Jurkat, Clone E6-1 (cell line): ENCODE measurements around the gene CAND2.
"Not testable (repeated sequence)": the region's sequence is repeated elsewhere in the genome, so short reads cannot be mapped to it uniquely, and the experiment has no call there.

Experiments used
- DNase-seq: peaks from one replicate; pipeline ENCODE4 v3.0.0-alpha.2; 2011; ENCODE audit warnings: low read depth, low spot score
- H3K4me3 ChIP-seq: 2 replicates; pipeline ENCODE4 v1.5.1; 2011; ENCODE audit warnings: mild to moderate bottlenecking, low read length, control low read depth, moderate library complexity

The CAND2 gene

DNA sequence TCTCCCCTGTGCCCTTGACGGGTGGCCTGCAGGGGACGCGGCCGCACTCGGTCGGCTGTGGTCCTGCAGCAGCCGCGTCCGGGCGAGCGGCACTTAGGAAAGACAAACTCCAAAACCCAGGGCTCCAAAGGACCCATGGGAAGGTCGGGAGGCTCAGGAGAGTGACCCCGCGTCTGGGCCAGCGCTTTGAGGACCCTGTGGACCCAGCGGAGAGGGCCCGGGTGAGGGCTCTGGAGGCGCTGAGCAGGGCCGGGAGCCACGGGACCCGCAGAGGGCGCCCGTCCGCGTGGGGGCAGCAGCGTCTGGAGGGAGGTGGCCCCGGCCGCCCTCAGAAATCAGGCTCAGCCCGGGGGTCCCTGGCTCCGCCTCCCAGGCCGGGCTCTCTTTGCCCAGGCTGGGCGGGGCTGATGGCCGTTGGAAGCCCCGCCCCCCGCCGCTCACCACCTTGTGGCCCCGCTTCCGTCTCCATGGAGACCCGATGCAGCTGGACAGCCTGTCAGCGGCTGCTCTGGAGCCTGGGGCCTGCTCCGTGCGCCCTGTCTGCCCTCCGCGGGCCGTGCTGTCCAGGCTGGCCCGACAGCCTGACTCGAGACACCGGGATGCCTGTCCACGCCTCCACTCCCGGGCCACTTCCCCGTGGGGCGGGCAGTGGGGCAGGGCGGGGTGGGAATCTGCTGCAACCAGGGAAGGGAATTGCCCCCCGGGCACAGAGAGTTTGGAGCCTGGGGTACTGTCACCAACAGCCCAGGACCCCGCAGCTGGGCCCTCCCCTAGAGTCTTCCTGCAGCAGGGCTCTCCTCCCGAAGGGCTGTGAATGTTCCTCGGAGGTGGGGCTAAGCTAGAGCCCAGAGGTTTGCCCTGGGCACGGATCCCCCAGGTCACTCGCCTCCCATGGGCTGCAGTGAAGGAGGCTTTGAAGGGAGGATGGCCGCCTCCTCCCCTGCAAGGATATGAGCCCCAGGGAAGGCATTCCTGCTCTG, 79.7 kb downstream of the CAND2 start:
- no peak for DNase-seq
- H3K4me3 ChIP-seq, result no peak overlapping the region

DNA sequence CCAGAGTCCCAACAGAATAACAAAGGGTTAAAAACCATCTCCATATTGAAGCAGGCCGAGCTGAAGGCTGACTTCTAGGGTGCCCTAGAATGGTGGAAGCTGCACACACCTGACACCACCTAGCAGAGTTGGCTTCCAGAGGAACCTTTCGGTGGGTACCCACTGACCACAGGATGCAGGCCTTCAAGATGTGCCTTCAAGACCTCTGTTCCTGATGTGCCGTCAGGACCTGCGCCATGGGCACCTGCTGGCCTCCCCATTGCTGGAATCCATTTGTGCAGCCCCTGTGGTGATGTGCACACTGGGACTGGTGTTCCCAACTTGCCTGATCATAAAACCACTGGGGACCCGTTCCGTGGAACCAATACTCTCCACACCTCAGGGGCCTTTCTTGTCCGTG, 80.6 kb downstream of the CAND2 start:
- DNase-seq, result no peak

DNA sequence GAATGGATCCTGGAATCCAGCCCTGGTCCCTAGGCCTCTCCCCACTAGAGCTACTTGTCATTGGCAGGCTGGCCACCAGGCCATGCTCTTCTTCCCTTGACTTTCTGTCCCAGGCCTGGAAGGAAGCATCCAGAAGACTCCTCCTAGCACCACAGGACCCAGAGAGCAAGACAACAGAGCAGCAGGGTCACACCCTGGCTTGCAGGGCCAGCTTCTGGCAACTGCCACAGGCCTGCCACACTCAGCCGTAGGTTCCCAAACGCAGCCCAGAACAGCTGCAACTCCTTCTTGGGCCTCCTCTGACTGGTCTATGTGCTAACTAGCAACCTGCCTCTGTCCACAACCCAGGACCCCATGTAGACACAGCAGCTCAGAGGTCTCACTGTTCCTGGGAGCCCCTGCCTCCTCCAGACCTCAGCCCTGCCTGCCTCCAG, 81.7 kb downstream of the CAND2 start:
- H3K4me3 ChIP-seq, result no peak overlapping the region
- DNase-seq, result no peak

More for the DNA sequence above, 80.6 kb downstream of the CAND2 start:
- no peak overlapping the region for H3K4me3 ChIP-seq

DNA sequence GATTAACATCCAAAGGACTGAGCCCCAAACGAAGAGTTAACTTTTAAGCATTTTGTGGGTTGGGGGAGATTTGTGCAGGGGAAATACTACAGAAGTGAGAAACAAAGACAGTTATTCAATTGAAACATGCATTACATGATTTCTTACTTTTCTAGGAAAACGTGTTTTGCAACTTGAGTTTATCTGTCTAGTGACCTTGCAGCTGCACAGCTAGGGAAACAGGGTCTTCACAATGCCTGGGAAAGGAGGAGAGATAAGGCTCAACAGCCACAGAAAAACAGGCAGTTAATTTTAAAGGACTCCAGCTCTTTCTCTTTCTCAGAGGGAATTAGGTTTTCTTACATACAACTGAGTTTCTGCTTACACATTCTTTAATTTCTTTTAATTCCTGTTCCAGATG, 82.3 kb downstream of the CAND2 start:
- DNase-seq, H3K4me3 ChIP-seq: not testable (repeated sequence)

- H3K4me3 ChIP-seq, result no peak overlapping the region
- DNase-seq, result no peak
Measured at GRCh38 chr3:12879191-12879815, 82.8 kb downstream of the CAND2 start.

GRCh38 chr3:12881858-12882257, 85.4 kb downstream of the CAND2 start:
- H3K4me3 ChIP-seq, DNase-seq: not testable (repeated sequence)

DNA sequence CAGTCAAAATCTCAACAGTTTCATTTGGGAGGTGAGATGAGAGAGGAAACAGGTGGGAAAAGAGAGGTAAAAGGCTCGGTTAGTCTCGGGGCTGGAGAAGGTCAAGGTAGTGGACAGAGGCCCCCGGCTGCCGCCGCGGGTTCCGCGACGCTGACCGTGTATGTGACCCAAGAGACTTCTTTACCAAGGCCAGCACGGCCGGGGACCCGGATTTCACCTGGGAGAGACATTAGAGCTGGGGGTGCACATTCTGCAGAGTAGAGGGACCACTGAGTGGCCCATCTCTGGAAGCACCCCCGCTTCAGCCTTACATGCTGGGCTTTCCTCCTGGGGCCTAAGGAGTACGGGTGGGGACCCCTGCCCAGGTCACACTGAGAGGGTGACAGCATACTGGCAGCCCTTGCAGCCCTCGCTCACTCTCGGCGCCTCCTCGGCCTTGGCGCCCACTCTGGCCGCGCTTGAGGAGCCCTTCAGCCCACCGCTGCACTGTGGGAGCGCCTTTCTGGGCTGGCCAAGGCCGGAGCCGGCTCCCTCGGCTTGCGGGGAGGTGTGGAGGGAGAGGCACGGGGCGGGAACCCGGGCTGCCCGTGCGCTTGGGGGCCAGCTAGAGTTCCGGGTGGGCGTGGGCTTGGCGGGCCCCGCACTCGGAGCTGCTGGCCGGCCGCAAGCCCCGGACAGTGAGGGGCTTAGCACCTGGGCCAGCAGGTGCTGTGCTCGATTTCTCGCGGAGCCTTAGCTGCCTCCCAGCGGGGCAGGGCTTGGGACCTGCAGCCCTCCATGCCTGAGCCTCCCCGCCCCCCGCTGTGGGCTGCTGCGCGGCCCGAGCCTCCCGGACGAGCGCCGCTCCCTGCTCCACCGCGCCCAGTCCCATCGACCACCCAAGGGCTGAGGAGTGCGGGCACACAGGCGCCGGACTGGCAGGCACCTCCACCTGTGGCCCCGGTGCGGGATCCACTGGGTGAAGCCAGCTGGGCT, 86.1 kb downstream of the CAND2 start:
- no peak for DNase-seq
- no peak overlapping the region for H3K4me3 ChIP-seq

DNA sequence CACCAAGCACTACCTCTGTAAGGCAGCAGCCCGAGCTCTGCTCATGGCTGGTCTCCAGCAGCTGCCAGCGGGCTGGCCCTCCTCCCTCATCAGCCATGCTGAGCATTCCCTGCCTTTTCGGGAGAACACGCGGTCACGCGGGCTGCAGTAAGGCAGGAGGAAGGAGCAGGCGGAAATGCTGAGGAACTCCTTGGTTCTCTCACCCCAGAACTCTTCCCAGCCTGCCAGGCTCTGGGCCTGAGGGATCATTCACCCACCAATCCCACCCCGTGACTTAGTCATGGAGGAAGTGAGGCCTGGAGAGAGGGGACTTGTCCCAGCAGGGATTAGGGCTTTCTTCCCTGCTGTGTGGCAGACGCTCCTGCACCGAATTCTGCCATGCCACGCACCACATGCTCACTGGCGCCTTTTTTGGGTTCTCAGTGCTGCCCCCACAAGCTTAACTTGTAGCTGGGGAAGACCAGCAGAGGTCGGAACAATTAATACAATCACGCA, 87.8 kb downstream of the CAND2 start:
- DNase-seq, result no peak
- no peak overlapping the region for H3K4me3 ChIP-seq
